ENCODE results near the gene GPRC5A. TPM values are rescaled to one million over a fixed set of nuclear protein-coding genes. Genes with fewer than 3 reads are reported as not detected.

Gene GPRC5A
- total RNA-seq, 1 donor from 2014 or later, result 13.1 TPM

DNA sequence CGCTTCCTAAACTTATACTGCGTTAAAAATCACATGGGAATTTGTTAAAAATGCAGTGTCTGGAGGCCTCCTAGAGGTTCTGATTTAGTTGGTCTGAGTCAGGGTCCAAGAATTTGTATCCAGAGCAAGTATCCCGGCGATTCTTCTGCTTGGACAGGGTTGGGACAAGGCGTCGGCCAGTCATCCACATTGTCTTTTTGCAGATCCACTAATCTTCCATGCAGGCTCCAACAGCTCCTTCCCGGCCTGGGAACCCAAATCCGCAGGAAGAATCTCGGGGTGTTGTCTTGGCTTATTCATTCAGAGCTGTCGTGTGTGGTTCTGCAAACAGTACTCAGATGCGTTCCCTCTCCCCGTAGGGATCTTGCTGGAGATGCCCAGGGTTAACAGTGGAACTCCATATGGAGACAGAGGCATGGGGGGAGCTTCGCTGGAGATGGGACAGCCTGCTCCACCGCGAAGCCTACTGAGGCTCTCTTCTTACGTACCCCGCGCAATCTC is 35.3 kb downstream of the GPRC5A start:
- Mint-ChIP-seq H3K9me3 (ENCODE audit: low read depth) (peaks cover 5% of the 10 kb centered on the region), H3K36me3 (ENCODE audit: low read depth) (no peaks in the 10 kb centered on the region), H3K27me3 (ENCODE audit: low read depth) (no peaks in the 10 kb centered on the region), H3K4me1 (ENCODE audit: low read depth) (peaks cover 27% of the 10 kb centered on the region), H3K4me3 (ENCODE audit: unreplicated experiment) (no peak overlapping the region), H3K27ac (ENCODE audit: unreplicated experiment) (peak overlapping the region; percentile 53)
- TF ChIP-seq, protein P1, sequence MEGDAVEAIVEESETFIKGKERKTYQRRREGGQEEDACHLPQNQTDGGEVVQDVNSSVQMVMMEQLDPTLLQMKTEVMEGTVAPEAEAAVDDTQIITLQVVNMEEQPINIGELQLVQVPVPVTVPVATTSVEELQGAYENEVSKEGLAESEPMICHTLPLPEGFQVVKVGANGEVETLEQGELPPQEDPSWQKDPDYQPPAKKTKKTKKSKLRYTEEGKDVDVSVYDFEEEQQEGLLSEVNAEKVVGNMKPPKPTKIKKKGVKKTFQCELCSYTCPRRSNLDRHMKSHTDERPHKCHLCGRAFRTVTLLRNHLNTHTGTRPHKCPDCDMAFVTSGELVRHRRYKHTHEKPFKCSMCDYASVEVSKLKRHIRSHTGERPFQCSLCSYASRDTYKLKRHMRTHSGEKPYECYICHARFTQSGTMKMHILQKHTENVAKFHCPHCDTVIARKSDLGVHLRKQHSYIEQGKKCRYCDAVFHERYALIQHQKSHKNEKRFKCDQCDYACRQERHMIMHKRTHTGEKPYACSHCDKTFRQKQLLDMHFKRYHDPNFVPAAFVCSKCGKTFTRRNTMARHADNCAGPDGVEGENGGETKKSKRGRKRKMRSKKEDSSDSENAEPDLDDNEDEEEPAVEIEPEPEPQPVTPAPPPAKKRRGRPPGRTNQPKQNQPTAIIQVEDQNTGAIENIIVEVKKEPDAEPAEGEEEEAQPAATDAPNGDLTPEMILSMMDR (IDR thresholded peaks at IDR 0.05), result no peak
- DNase-seq (ENCODE audit: low spot score), result no peak

DNA sequence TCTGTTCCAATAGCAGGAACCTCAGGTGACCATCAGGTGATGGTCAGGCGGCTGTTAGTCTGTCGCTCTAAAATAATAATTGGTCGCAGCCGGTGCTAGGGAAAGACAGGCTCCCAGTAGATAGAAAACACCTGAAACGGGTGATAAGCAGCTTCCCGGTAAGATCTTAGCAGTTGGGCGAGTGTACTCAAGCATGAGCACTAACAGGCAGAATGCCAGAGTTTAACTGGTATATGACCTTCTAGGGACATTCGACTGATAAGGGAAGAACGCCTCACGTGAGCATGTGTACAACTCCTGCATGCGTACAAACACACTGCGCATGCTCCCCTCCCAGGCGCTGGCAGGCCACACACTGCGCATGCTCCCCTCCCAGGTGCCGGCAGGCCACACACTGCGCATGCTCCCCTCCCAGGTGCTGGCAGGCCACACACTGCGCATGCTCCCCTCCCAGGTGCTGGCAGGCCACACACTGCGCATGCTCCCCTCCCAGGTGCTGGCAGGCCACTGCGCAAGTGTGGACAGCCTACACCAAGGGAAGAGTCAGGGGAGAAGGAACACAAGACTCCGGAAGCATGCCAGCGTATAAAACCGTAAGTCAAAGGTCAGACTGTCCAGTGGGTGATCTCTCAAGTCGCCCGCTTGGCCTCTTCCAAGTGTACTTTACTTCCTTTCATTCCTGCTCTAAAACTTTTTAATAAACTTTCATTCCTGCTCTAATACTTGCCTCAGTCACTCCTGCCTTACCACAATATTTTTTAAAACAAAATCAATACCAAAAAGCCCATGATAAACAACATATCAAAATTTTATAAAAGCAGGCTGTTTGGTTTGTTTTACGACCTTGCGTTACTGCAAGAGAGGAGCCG is 36.1 kb downstream of the GPRC5A start:
- Mint-ChIP-seq H3K27ac (ENCODE audit: unreplicated experiment) (peak overlapping the region; percentile 57), H3K4me3 (ENCODE audit: unreplicated experiment) (peak overlapping the region; percentile 66), H3K27me3 (ENCODE audit: low read depth) (no peaks in the 10 kb centered on the region), H3K36me3 (ENCODE audit: low read depth) (no peaks in the 10 kb centered on the region), H3K4me1 (ENCODE audit: low read depth) (peaks cover 24% of the 10 kb centered on the region), H3K9me3 (ENCODE audit: low read depth) (peaks cover 5% of the 10 kb centered on the region)
- no peak for DNase-seq (ENCODE audit: low spot score)
- TF ChIP-seq, protein P1 (IDR thresholded peaks at IDR 0.05), result no peak

DNA sequence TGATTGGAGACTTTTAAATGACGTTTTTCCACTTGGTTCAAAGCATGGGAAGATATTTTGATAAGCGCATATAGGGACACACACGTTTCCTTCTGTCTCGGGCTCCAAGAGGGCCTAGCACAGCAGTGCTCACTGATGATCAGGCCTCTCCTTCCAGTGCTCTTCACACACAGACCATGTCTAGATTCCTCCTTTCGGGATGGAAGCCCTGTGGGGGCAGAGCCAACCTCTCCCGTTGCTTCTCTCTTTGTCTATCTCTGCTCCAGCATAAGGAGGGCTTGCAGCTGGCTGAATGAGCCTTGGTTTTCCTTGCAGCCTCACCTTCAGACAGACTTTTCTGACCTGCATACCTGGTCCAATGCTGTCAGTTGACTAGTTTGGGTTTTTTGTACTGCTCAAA is 38.3 kb downstream of the GPRC5A start:
- Mint-ChIP-seq H3K27ac (ENCODE audit: unreplicated experiment) (no peak overlapping the region), H3K4me3 (ENCODE audit: unreplicated experiment) (no peak overlapping the region), H3K36me3 (ENCODE audit: low read depth) (no peaks in the 10 kb centered on the region), H3K4me1 (ENCODE audit: low read depth) (peaks cover 24% of the 10 kb centered on the region), H3K27me3 (ENCODE audit: low read depth) (no peaks in the 10 kb centered on the region), H3K9me3 (ENCODE audit: low read depth) (peaks cover 5% of the 10 kb centered on the region)
- TF ChIP-seq, protein P1 (IDR thresholded peaks at IDR 0.05), result no peak
- DNase-seq (ENCODE audit: low spot score), result no peak

DNA sequence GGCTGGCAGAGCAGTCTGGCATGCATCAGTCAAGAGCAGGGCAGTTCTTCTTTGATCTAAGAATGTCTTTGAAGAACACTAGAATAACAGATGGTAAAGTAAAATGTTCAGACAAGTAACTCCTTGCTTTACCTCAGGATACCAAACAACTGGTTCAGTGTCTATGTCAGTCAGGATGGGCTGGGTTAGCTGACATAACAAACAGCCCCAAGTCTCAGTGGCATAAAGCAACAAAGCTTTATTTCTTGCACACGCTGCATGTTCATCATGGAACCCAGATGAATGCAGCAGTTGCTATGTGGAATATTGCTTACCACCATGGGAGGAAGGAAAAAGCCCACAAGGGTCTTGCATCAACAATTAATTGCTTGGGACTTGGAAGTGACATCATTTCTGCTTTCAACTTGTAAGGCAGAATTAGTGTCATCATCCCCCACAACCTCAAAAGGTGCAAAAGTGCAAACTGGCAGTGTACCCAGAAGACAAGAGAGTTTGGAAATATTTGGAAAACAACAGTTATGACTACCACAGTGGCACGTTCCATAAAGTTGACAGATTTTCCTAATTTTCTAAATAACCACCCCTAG is 39.4 kb downstream of the GPRC5A start:
- Mint-ChIP-seq H3K36me3 (ENCODE audit: low read depth) (no peaks in the 10 kb centered on the region), H3K4me3 (ENCODE audit: unreplicated experiment) (no peak overlapping the region), H3K4me1 (ENCODE audit: low read depth) (peaks cover 16% of the 10 kb centered on the region), H3K27ac (ENCODE audit: unreplicated experiment) (no peak overlapping the region), H3K27me3 (ENCODE audit: low read depth) (no peaks in the 10 kb centered on the region), H3K9me3 (ENCODE audit: low read depth) (peaks cover 5% of the 10 kb centered on the region)
- TF ChIP-seq, protein P1 (IDR thresholded peaks at IDR 0.05), result no peak
- DNase-seq (ENCODE audit: low spot score), result no peak

DNA sequence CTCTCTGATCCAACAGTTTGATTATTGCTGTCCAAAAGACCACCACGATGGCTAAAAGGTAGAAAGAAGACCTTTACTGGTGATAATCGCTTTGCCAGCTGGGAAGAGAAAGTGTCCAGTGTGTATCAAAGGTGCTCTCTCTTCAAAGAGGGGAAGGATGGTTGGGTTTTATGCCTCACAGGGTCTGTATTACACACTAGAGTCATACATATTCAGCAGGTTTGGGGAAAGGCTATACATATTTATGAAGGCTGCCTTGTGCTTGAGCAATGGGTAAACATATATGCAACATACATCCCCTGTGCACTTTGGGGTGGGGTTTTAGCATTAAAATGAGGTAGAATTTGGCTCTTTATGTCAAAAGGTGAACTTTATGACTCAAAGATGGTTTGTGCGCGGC is 42.4 kb downstream of the GPRC5A start:
- TF ChIP-seq, protein P1 (IDR thresholded peaks at IDR 0.05), result no peak
- H3K4me1 Mint-ChIP-seq (ENCODE audit: low read depth), result no peaks in the 10 kb centered on the region
- DNase-seq (ENCODE audit: low spot score), result no peak
- H3K27ac Mint-ChIP-seq (ENCODE audit: unreplicated experiment), result no peak overlapping the region
- H3K4me3 Mint-ChIP-seq (ENCODE audit: unreplicated experiment), result no peak overlapping the region
- H3K9me3 Mint-ChIP-seq (ENCODE audit: low read depth), result peaks cover 5% of the 10 kb centered on the region
- H3K36me3 Mint-ChIP-seq (ENCODE audit: low read depth), result no peaks in the 10 kb centered on the region
- H3K27me3 Mint-ChIP-seq (ENCODE audit: low read depth), result no peaks in the 10 kb centered on the region

All from chondrocyte (in vitro differentiated cells).